ENCODE data around the gene HSPBAP1. TPM values are rescaled to one million over a fixed set of nuclear protein-coding genes. Genes with fewer than 3 reads are reported as not detected.
A peak's percentile ranks its signal among the peaks of the same experiment; 100 is the strongest.

Gene HSPBAP1
- total and polyA plus RNA-seq, 2 of the 4 experiments (the other 2 are of a cell fraction), result 2.6 to 4.8 TPM

GRCh38 chr3:122766430-122766829, 27.2 kb downstream of the HSPBAP1 start:
- Histone ChIP-seq H2BK5ac (ENCODE audit: low read depth, low read length, poor library complexity, severe bottlenecking) (no peak overlapping the region), H4K91ac (ENCODE audit: insufficient read depth, low read depth, low read length) (no peak overlapping the region), H4K20me1 (ENCODE audit: insufficient read depth, low read length) (no peaks in the 10 kb centered on the region), H4K8ac (ENCODE audit: low read depth in 2 of 2, low read length in 2 of 2) (no peak overlapping the region), H3K56ac (ENCODE audit: extremely low read depth, insufficient read depth, low read length) (no peak overlapping the region), H3K18ac (ENCODE audit: low read depth, low read length) (no peak overlapping the region), H2BK15ac (ENCODE audit: low read depth, low read length) (no peak overlapping the region), H3K9me3 (ENCODE audit: control insufficient read depth, insufficient read depth, low read length) (no peaks in the 10 kb centered on the region), H3K4me3 (ENCODE audit: insufficient read depth, low read depth, low read length) (no peak overlapping the region), H3K36me3 (ENCODE audit: control insufficient read depth, insufficient read depth, low read length) (no peaks in the 10 kb centered on the region), H3K4me2 (ENCODE audit: low read depth, low read length) (no peak overlapping the region), H3K4ac (ENCODE audit: low read depth, low read length) (no peak overlapping the region), H4K5ac (ENCODE audit: low read depth, low read length) (no peak overlapping the region), H3K9ac (ENCODE audit: low read depth, low read length) (no peak overlapping the region), H3K79me1 (ENCODE audit: low read depth in 1 of 2, low read length in 2 of 2) (no peaks in the 10 kb centered on the region), H3K23ac (ENCODE audit: low read depth, low read length) (no peak overlapping the region), H2BK120ac (ENCODE audit: low read depth, low read length) (no peak overlapping the region), H2AFZ (replicated peaks; ENCODE audit: low read length, poor library complexity) (no peak overlapping the region), H2AK9ac (replicated peaks; ENCODE audit: low read depth, low read length, poor library complexity) (no peak overlapping the region), H3K27me3 (ENCODE audit: control insufficient read depth, insufficient read depth, low read length) (no peaks in the 10 kb centered on the region), H2BK20ac (ENCODE audit: low read depth, low read length) (no peak overlapping the region), H3K4me1 (ENCODE audit: control insufficient read depth, insufficient read depth, low read length) (no peaks in the 10 kb centered on the region; the same call in 1 of the 2 replicates), H2AK5ac (ENCODE audit: low read depth, low read length) (no peak overlapping the region), H3K9me1 (ENCODE audit: insufficient read depth, low read length) (peaks cover 4% of the 10 kb centered on the region; the same call in 1 of the 2 replicates), H3K14ac (replicated peaks; ENCODE audit: low read depth, low read length) (0 out of 2 replicates have a peak overlapping the region, but pooled peaks have one; percentile 32), H3K27ac (ENCODE audit: insufficient read depth, low read length) (no peak overlapping the region)
- BruUV-seq (replicated peaks), result no TSS peak
- CTCF ChIA-PET, result interaction anchor here (0.6 kb wide), 1 partner anchor 667 kb away, joined by 3 read pairs; no protein-coding TSS in a partner anchor
- POLR2A ChIA-PET (ENCODE audit: unreplicated experiment), result no interaction called here
- no peak for ATAC-seq (ENCODE audit: low read depth)
- dilution Hi-C loops (cut with HindIII; ENCODE audit: low sequenced_read_pairs, unreplicated experiment), result no loop called here
- in situ Hi-C loops (cut with MboI; ENCODE audit: low sequenced_read_pairs), result no loop called here
- intact Hi-C loops (cut with micrococcal nuclease), result no loop called here
- 100% methylated on average over 1 of the region's 3 CpGs; no CpG with 5 or more reads in 1 of the 2 experiments for WGBS, 2 experiments (ENCODE audit: extremely low coverage in 2 of 2, insufficient read length in 1 of 2)
- DNase-seq, result no peak
- TF ChIP-seq RAD21 (IDR thresholded peaks at IDR 0.05; ENCODE audit: low read length), result no peak
- no peak for TF ChIP-seq SMC3 (IDR thresholded peaks at IDR 0.05; ENCODE audit: low read depth, low read length)
- TF ChIP-seq USF2 (IDR thresholded peaks at IDR 0.05; ENCODE audit: low read depth, low read length), result no peak
- TF ChIP-seq RFX5 (IDR thresholded peaks at IDR 0.05; ENCODE audit: low read depth, low read length), result no peak
- TF ChIP-seq NFE2L2 (IDR thresholded peaks at IDR 0.05; ENCODE audit: low read depth, low read length), result no peak
